H1 (cell line): ENCODE data around the gene GPC6. TPM values are rescaled to one million over a fixed set of nuclear protein-coding genes. Genes with fewer than 3 reads are reported as not detected.

Source experiments
- polyA plus RNA-seq, 7 experiments: library from polyadenylated mRNA; depleted of rRNA in 3 of 7; stranded (reverse) in 5 of 7; unstranded in 2 of 7; fragments of >200 nt in 5 of 7; fragments of 200-250 nt in 2 of 7; gene quantifications; 1 replicate in 5 of 7; 2 replicates in 1 of 7; 4 replicates in 1 of 7; pipeline versions ENCODE4 v1.2.1 to v1.2.3, GENCODE V29; 2011 to 2013; ENCODE audit warnings: missing spikeins in 2 of 7, mixed read lengths in 2 of 7
- total RNA-seq: library from RNA; stranded (reverse); fragmentation: NEBNext Ultra II Directional; extraction: Animal tissue kit (Norgen Biotek cat#: 25700); gene quantifications from 2 replicates; pipeline ENCODE4 v1.2.1, GENCODE V29; 2021
- TF ChIP-seq, protein P1 (sequence below): fragments of 300-600 bp; sonication (generic); IDR thresholded peaks from 2 replicates; pipeline ENCODE4 v1.7.1; 2012; ENCODE audit warnings: low read length, moderate library complexity, mild to moderate bottlenecking, inconsistent platforms; ENCODE audit not compliant: insufficient replicate concordance

The GPC6 gene
- total and polyA plus RNA-seq, 2 of the 8 experiments (the other 6 are each of a cell fraction or from before 2014, with no cell fraction given) = 5.4 to 12.0 TPM

GRCh38 chr13:93977986-93978385 is 751.4 kb downstream of the GPC6 start (continued):
- TF ChIP-seq, protein P1, sequence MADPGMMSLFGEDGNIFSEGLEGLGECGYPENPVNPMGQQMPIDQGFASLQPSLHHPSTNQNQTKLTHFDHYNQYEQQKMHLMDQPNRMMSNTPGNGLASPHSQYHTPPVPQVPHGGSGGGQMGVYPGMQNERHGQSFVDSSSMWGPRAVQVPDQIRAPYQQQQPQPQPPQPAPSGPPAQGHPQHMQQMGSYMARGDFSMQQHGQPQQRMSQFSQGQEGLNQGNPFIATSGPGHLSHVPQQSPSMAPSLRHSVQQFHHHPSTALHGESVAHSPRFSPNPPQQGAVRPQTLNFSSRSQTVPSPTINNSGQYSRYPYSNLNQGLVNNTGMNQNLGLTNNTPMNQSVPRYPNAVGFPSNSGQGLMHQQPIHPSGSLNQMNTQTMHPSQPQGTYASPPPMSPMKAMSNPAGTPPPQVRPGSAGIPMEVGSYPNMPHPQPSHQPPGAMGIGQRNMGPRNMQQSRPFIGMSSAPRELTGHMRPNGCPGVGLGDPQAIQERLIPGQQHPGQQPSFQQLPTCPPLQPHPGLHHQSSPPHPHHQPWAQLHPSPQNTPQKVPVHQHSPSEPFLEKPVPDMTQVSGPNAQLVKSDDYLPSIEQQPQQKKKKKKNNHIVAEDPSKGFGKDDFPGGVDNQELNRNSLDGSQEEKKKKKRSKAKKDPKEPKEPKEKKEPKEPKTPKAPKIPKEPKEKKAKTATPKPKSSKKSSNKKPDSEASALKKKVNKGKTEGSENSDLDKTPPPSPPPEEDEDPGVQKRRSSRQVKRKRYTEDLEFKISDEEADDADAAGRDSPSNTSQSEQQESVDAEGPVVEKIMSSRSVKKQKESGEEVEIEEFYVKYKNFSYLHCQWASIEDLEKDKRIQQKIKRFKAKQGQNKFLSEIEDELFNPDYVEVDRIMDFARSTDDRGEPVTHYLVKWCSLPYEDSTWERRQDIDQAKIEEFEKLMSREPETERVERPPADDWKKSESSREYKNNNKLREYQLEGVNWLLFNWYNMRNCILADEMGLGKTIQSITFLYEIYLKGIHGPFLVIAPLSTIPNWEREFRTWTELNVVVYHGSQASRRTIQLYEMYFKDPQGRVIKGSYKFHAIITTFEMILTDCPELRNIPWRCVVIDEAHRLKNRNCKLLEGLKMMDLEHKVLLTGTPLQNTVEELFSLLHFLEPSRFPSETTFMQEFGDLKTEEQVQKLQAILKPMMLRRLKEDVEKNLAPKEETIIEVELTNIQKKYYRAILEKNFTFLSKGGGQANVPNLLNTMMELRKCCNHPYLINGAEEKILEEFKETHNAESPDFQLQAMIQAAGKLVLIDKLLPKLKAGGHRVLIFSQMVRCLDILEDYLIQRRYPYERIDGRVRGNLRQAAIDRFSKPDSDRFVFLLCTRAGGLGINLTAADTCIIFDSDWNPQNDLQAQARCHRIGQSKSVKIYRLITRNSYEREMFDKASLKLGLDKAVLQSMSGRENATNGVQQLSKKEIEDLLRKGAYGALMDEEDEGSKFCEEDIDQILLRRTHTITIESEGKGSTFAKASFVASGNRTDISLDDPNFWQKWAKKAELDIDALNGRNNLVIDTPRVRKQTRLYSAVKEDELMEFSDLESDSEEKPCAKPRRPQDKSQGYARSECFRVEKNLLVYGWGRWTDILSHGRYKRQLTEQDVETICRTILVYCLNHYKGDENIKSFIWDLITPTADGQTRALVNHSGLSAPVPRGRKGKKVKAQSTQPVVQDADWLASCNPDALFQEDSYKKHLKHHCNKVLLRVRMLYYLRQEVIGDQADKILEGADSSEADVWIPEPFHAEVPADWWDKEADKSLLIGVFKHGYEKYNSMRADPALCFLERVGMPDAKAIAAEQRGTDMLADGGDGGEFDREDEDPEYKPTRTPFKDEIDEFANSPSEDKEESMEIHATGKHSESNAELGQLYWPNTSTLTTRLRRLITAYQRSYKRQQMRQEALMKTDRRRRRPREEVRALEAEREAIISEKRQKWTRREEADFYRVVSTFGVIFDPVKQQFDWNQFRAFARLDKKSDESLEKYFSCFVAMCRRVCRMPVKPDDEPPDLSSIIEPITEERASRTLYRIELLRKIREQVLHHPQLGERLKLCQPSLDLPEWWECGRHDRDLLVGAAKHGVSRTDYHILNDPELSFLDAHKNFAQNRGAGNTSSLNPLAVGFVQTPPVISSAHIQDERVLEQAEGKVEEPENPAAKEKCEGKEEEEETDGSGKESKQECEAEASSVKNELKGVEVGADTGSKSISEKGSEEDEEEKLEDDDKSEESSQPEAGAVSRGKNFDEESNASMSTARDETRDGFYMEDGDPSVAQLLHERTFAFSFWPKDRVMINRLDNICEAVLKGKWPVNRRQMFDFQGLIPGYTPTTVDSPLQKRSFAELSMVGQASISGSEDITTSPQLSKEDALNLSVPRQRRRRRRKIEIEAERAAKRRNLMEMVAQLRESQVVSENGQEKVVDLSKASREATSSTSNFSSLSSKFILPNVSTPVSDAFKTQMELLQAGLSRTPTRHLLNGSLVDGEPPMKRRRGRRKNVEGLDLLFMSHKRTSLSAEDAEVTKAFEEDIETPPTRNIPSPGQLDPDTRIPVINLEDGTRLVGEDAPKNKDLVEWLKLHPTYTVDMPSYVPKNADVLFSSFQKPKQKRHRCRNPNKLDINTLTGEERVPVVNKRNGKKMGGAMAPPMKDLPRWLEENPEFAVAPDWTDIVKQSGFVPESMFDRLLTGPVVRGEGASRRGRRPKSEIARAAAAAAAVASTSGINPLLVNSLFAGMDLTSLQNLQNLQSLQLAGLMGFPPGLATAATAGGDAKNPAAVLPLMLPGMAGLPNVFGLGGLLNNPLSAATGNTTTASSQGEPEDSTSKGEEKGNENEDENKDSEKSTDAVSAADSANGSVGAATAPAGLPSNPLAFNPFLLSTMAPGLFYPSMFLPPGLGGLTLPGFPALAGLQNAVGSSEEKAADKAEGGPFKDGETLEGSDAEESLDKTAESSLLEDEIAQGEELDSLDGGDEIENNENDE = no peak
